Fibroblast of villous mesenchyme (primary cell): ENCODE results near the gene OCA2. TPM values are rescaled to one million over a fixed set of nuclear protein-coding genes. Genes with fewer than 3 reads are reported as not detected.

ENCODE experiments used
- DNase-seq: peaks from one replicate; pipeline ENCODE4 v3.0.0-alpha.2; 2010; ENCODE audit warnings: low read depth
- H3K4me3 ChIP-seq: 2 replicates; pipeline ENCODE4 v1.5.1; 2011; ENCODE audit warnings: low read depth, mild to moderate bottlenecking, low read length
- total RNA-seq: library from RNA; depleted of rRNA; stranded (reverse); fragments of >200 nt; gene quantifications from 2 replicates; pipeline ENCODE4 v1.2.3, GENCODE V29; 2012
- TF ChIP-seq, protein P1 (sequence below): IDR thresholded peaks from 2 replicates; pipeline ENCODE4 v1.5.1; 2012; ENCODE audit warnings: low read depth, mild to moderate bottlenecking, low read length; ENCODE audit not compliant: insufficient read depth

OCA2 gene
- total RNA-seq, 1 donor, result not detected

DNA sequence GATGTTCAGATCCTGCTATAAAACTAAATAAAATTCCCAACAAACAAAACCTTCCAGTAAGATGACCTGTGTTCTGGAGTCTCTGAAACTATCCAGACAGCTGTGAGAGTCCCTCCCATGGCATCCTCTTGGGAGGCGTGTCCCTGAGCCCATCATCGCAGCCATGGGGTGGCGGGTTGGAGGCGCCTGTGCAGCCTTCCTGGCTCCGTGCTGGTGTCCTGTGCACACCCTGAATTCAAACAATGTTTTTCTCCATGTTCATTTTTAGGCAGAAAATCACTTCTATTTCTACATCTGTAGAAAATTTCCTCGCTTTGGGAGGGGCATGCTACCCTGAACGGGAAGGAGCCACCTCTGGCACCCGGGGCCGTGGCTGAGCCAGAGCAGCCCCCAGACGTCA, 19.4 kb upstream of the OCA2 start:
- TF ChIP-seq, protein P1, sequence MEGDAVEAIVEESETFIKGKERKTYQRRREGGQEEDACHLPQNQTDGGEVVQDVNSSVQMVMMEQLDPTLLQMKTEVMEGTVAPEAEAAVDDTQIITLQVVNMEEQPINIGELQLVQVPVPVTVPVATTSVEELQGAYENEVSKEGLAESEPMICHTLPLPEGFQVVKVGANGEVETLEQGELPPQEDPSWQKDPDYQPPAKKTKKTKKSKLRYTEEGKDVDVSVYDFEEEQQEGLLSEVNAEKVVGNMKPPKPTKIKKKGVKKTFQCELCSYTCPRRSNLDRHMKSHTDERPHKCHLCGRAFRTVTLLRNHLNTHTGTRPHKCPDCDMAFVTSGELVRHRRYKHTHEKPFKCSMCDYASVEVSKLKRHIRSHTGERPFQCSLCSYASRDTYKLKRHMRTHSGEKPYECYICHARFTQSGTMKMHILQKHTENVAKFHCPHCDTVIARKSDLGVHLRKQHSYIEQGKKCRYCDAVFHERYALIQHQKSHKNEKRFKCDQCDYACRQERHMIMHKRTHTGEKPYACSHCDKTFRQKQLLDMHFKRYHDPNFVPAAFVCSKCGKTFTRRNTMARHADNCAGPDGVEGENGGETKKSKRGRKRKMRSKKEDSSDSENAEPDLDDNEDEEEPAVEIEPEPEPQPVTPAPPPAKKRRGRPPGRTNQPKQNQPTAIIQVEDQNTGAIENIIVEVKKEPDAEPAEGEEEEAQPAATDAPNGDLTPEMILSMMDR, result no peak
- DNase-seq, result no peak
- no peak overlapping the region for H3K4me3 ChIP-seq

DNA sequence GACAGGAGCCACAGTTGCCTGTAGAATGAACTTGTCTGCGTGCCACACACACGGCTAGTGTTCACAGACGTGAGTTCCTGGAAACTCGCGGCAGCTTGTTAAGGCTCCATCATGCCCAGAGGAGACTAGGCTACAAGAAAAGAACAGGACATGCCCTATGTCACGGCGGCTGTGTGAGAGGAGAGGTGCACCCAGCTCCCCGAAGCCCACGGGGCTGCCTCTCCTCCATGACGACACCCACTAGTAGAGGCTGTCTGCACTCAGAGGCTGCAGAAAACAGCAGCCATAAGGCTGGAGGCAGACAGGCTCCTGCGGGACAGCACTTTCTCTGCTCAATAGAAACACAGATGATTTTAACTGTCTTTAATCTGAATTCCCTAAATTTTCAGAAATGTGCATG, 19.0 kb upstream of the OCA2 start:
- H3K4me3 ChIP-seq, result no peak overlapping the region
- TF ChIP-seq, protein P1, result no peak
- DNase-seq, result no peak

DNA sequence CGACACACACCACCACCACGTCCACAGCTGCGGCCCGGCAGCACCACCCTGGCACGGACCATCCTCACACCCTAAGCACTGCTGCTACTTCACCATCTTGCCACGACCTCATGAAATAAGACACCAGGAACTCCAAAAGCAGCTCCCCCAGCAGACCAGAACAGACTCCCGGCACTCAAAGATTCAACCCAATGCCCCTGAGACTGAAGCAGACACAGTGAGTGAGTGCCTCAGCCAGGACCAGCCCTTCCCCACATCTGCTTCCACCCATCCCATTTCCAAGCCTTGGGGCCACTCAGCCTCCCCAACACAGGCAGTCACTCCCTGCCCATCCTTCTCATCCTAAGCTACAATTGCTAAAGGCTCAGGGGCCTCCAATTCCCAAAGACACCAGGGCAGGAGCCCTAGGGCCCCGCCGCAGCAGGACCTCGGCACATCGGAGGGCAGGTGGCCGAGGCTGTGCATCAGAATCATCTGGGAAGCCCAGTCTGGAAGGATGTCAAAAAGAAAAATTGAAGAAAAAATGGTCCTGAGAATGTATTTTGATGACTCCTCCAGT, 18.4 kb upstream of the OCA2 start:
- TF ChIP-seq, protein P1, result no peak
- H3K4me3 ChIP-seq, result no peak overlapping the region
- DNase-seq, result no peak

DNA sequence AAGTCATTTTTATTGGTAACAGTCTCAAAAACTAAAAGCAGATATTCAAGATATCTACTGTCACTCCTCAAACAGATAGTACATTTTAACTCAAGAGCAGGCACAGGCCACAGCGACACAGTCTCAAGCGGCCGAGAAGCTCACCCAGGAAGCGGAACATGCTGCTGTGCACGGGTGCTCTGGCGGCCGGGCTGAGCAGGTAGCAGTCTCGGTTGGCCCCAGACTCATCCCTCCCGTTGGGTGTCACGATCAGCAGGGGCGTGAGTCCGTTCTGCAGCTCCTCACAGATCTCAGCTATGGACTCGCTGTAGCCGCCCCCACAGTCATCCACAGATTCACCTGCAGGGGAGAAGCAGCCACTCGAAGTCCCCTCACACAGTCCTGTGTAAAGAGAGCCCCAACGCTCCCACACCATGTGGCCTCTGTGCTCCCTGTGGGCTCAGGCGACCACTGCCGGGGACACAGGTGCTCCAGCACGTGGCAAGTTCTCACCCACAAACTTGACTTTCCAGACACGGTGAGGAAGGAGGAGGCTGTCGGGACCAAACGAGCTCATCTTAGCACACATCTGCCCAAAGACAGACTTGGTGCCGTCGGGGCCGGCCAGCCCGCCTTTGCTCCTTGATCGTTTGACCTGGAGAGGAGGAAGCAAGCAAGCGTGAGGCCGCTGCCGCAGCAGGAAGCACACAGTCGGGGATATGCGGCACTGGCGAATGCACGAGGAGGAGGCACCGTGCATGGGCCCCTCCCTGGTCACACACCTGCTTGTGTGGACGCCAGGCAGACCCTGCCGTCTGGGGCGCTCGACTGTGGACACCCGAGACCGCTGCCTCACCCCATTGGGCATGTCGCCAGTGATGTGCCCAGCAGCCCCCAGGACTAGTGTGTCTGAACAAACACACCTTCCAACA, 17.7 kb upstream of the OCA2 start:
- TF ChIP-seq, protein P1, result no peak
- no peak overlapping the region for H3K4me3 ChIP-seq
- DNase-seq, result no peak

DNA sequence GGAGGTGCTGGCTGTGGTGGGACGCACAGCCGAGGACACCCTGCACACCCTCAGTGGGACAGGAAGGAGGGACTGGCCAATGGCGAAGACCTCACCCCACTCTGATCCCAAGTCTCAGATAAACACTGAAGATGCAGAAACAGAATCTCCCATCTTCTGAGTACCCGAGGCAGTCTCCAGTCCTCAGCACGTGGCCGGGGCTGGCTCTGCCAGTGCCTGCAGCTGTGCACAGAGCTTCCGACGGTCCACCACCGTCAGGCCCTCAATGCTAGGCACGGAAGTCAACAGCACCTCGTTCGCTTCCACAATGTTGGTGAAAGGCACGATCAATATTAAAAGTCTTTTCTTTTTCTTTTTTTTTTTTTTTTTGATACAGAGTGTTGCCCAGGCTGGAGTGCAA, 16.8 kb upstream of the OCA2 start:
- H3K4me3 ChIP-seq, result no peak overlapping the region
- DNase-seq, result no peak
- TF ChIP-seq, protein P1, result no peak

DNA sequence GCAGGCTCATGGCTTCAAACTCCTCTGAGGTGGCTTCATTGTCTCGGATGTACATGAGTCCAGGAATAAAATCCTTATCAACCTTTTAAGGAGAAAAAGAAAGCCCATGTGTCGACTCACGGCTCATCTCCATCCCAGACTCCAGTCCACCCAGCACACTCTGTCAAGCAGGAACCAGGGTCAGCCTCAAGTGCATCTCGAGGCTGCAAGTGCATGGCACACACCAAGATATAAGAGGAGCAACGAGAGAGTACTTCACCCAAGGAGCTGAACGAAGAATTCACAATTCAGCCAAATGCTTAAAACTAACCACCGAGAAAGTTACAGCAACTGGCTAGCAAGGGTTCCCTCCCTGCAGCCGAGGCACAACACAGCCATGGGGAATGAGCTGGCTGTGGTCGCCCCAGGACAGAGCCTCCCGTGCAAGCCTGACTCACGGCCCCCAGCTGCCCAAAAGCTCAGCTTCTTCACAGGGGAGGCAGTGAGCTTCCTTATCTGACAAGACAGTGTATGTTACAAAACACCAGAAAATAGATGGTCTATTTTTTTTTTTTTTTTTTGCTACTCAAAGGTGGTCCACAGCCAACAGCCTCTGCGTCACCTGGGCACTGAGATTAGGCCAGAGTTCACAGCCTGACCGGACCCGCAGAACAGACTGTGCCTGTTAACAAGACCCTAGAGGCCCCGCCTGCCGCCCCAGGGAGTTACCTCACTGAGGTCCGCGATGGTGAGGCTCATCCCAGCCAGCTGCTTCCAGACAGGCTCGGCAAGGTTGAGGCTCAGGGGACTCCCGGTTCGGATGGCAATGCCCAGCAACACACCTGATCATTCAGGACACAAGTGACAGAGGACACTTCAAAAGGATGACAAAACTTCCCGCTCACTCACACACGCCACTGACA, 15.9 kb upstream of the OCA2 start:
- TF ChIP-seq, protein P1, result no peak
- H3K4me3 ChIP-seq, result no peak overlapping the region
- DNase-seq, result no peak
